HT1080 (cell line): Measurements from ENCODE around the gene NFS1. TPM values are rescaled to one million over a fixed set of nuclear protein-coding genes. Genes with fewer than 3 reads are reported as not detected.

Experiments used
- DNase-seq: peaks from one replicate; pipeline ENCODE4 v3.0.0-alpha.2; 2015; ENCODE audit warnings: low read depth
- total RNA-seq: library from RNA; depleted of rRNA; stranded (reverse); fragments of >200 nt; shearing (Covaris generic); gene quantifications from 2 replicates; pipeline ENCODE4 v1.2.3, GENCODE V29; 2014

The NFS1 gene
- total RNA-seq, 1 experiment from 2014 or later = 92.1 TPM

GRCh38 chr20:35680452-35681183, 18.5 kb downstream of the NFS1 start:
- DNase-seq = no peak

GRCh38 chr20:35674921-35675320, 24.2 kb downstream of the NFS1 start:
- no peak for DNase-seq

DNA sequence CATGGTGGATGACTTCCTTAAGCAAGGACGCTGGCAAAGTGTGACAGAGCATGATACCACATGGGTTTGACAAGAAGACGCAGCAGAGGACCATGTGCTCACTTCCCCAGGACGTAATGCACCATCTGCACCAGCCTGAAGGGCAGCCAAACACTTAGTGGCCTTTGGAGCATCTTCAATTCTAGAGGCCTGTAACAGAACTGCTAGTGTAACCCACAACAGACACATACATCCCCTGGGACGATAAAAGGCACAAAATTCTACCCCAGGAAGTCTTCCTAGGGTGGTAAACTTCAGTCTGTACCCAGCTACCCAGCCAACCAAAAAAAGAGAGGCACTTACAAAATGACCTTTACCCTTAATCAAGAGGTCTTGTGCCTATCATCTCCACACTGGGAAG, 25.3 kb downstream of the NFS1 start:
- no peak for DNase-seq

GRCh38 chr20:35669681-35670080, 29.5 kb downstream of the NFS1 start:
- DNase-seq = no peak

DNA sequence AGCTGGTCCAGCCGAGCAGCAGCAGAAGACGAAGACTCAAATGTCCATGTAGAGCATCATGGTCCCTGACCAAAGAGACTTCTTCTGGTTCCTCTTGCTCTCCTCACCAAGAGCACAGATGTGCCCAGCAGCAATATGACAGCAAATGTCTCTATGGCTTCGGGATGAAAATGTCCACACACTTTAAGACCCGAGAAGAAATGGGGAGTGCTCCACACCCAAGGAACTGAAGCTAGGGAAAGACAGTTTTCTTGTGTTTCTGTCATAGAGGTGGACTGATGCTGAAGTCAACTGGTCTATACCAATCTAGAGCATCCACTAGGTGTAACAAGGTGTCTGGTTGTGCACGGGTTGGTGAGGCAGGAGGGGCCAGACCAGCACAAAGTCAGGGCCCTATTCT, 29.9 kb downstream of the NFS1 start:
- no peak for DNase-seq

DNA sequence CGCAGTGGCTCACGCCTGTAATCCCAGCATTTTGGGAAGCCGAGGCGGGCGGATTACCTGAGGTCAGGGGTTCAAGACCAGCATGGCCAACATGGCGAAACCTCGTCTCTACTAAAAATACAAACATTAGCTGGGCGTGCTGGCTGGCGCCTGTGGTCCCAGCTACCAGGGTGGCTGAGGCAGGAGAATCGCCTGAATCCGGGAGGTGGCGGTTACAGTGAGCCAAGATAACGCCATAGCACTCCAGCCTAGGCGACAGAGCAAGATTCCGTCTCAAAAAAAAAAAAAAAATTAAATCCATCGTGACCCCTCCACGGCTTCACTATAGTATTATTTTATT, 33.2 kb downstream of the NFS1 start:
- DNase-seq = no peak

DNA sequence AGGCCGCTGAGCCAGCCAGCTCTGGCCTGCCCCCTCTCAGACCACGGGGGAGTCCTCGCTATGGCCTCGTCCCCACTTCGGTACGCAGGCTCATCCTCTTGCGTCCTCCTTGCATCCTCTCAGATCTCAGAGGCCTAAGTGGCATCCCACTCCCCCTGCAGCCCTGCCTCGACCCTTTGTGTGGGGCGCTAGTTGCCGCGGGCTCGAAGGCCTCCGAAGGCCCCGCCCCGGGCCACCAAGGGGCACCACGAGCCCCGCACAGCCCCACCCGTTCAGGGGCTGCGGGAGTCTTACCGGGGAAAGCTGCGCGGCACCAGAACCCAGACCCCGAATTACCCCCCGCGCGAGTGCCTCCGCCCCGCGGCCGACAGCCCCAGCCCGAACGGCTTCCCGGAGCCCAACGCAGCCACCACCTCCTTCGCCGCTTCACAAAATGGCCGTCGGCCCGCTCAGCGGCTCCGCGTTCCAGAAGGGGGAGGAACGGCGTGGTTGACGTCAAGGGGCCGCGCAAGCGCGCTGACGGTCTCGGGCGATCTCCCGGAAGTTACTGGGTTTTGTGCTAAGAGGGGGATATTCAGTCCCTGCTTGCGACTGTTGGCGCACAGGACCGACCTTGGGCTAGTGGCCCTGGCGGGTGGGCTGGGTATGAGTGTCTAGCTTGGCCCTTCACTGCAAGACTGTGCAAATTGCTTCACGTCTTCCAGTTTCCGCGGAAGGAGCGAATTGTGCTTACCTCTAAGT, 34.5 kb downstream of the NFS1 start, which contains the start of the genes CPNE1 and RBM12:
TSS of gene CPNE1 (minus strand) at position 435 of the 741 bp plus-strand sequence. CDS start 31,977 bp downstream, outside the sequence.
TSS of gene RBM12 (minus strand) at position 435 of the 741 bp plus-strand sequence. CDS start 9,578 bp downstream, outside the sequence.
- DNase-seq = peak; percentile 89

DNA sequence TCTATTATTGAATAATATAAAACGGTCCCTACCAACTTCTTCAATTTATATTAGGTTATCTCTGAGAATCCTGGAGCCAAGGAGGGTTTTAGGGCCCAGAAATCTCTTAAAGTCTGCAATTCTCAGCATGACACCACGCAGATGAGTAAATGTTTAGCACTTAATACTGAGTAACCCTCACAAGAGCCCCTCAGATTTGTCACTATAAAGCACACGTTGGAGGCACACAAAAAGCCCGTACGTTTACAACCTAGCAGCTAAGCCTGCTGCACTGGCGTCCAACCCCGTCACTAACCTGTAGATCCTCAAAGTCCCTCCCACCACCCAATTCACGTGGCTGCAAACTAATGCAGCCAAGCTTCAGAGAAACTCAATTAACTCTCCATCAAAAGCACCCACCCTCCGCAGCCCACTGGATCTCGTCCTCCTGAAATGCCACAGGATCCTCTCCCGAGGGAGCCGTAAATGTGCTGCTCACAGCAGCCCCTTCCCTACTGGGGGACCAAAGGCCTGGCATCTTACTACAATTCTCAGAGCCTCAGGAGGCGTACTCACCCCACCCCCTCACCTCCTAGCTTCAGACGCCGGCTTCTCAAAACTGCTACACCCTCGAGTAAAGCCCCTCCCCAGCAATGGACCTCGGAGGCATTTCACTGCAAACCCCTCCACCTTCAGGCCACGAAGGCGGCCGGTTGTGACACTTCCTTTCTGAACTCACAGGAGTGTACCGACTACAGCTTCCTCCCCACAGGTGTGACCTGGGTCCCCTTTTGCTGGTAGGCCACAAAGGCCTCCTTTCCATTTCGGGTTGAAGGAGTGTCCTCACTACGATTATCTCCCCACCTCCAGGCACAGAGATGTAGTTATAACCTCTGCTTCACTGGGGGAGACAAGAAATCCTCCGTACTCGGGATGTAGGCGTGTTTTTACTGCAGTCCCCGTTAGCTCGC, 35.4 kb downstream of the NFS1 start:
- DNase-seq = peak; percentile 52

- DNase-seq = no peak
Measured at GRCh38 chr20:35662551-35662950, 36.6 kb downstream of the NFS1 start.

DNA sequence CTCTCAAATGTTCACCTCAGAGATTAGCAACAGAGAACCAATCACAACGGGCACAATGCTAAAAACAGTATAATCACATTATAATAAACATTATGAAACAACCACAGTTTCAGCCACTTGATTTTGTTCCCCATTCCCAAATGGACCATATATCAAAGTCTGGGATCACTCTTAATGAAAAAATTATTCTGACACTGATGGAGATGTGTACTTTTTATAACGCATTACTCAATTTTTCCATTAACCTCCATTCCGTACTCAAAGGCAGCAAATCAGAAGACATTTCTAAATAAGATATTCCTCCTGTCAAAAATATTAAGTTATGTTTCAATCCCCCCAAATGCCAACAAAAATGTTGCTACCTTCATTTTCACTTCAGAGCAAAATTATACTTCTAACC, 37.2 kb downstream of the NFS1 start:
- no peak for DNase-seq

DNA sequence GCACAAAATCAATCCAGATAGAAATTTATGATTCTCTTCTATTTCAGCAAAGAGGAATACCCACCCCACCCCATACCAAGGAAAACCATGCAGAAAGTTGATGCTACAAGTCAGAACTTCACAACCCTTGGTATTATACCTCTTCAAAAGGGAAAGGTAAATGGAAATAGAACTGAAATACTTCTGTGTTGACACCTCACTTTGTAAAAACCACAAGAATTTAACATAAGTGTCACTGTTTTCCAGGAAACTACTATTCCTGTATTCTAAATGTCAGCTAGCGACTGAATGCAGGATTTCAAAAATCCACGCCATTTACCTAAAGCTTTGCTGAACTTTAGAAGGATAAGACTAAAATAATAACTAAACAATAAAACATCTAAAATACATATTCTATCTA, 38.1 kb downstream of the NFS1 start:
- peak; percentile 7 for DNase-seq

- no peak for DNase-seq
Measured at GRCh38 chr20:35660122-35660937, 38.8 kb downstream of the NFS1 start.

GRCh38 chr20:35657271-35657670, 41.9 kb downstream of the NFS1 start:
- DNase-seq = no peak

- no peak for DNase-seq
Measured at GRCh38 chr20:35654415-35654814, 44.7 kb downstream of the NFS1 start.

DNA sequence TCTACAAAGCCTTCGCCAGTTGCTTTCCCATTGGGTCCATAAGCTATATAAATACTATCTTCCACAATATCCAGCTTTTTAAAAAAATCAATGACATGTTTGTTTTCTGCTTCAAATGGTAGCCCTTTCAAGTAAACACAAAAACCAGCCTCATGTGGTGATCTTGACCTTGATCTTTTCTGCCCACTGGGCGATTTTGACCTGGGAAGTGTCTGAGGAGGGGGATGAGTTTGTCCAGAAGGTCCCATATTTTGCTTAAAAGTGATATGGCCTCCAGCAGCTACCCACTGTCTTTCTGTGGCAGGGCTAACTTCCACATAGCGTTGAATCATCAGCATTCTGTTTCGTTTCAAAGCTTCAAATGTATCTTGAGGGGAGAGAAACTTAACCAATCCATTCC, 45.3 kb downstream of the NFS1 start:
- DNase-seq = no peak

- no peak for DNase-seq
Measured at GRCh38 chr20:35653430-35653734, 45.8 kb downstream of the NFS1 start.

- no peak for DNase-seq
Measured at GRCh38 chr20:35652641-35653429, 46.3 kb downstream of the NFS1 start.

GRCh38 chr20:35651958-35652357, 47.2 kb downstream of the NFS1 start:
- no peak for DNase-seq

DNA sequence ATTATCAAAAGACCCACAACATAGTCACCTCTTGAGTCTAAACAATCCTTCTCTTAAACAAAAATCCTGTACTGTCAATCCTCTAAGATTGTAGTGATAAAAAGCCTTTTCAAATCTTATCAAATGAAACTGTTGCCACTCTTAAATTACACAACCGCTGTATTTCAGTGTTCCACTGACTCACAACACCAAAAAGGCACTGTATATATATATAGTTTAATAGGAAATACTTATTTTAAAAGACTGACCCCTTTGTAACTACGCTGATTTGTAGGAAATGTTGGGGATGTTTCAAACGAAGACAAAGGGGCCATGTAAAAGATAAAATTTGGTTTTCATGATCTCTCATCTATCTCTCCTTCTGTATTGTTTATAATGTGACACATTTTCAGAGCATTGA, 48.5 kb downstream of the NFS1 start:
- no peak for DNase-seq

- no peak for DNase-seq
Measured at GRCh38 chr20:35648836-35649235, 50.3 kb downstream of the NFS1 start.
